Measurements from ENCODE around the gene UBXN2A.
"Not testable (repeated sequence)": the region's sequence is repeated elsewhere in the genome, so short reads cannot be mapped to it uniquely, and the experiment has no call there.

UBXN2A gene

GRCh38 chr2:23940718-23941620 is 706 bp downstream of the UBXN2A start:
- peak; percentile 25 for DNase-seq

- DNase-seq: no peak
Observed at GRCh38 chr2:23941644-23942043, 1.4 kb downstream of the UBXN2A start.

- no peak for DNase-seq
Observed at GRCh38 chr2:23943666-23944065, 3.4 kb downstream of the UBXN2A start.

GRCh38 chr2:23944527-23944926 is 4.3 kb downstream of the UBXN2A start:
- no peak for DNase-seq

GRCh38 chr2:23944976-23945375 is 4.7 kb downstream of the UBXN2A start:
- DNase-seq: peak; percentile 22

- no peak for DNase-seq
Observed at GRCh38 chr2:23947350-23947749, 7.1 kb downstream of the UBXN2A start.

- not testable (repeated sequence) for DNase-seq
Observed at GRCh38 chr2:23952558-23952957, 12.3 kb downstream of the UBXN2A start.

GRCh38 chr2:23953625-23954024 is 13.4 kb downstream of the UBXN2A start:
- DNase-seq: peak; percentile 16

- no peak for DNase-seq
Observed at GRCh38 chr2:23954325-23955014, 14.2 kb downstream of the UBXN2A start.

GRCh38 chr2:23967846-23968245 is 27.6 kb downstream of the UBXN2A start:
- no peak for DNase-seq

GRCh38 chr2:23976883-23977282 is 36.6 kb downstream of the UBXN2A start:
- no peak for DNase-seq

- no peak for DNase-seq
Observed at GRCh38 chr2:23988371-23988770, 48.1 kb downstream of the UBXN2A start.

- DNase-seq: no peak
Observed at GRCh38 chr2:23992931-23993330, 52.7 kb downstream of the UBXN2A start.

GRCh38 chr2:23993736-23994269 is 53.5 kb downstream of the UBXN2A start:
- DNase-seq: no peak

GRCh38 chr2:23994567-23994966 is 54.3 kb downstream of the UBXN2A start:
- DNase-seq: no peak

- no peak for DNase-seq
Observed at GRCh38 chr2:24007693-24008092, 67.4 kb downstream of the UBXN2A start.

GRCh38 chr2:24008672-24009366 is 68.6 kb downstream of the UBXN2A start:
- DNase-seq: no peak

- no peak for DNase-seq
Observed at GRCh38 chr2:24009367-24009679, 69.1 kb downstream of the UBXN2A start.

- DNase-seq: no peak
Observed at GRCh38 chr2:24009680-24010476, 69.6 kb downstream of the UBXN2A start, which contains the start of gene MFSD2B. TSS of gene MFSD2B (plus strand) at chr2:24010085. CDS start at chr2:24010097, 12 bp downstream.

- no peak for DNase-seq
Observed at GRCh38 chr2:24010477-24011249, 70.4 kb downstream of the UBXN2A start.
